HL-60/S4 treated with phorbol 12-myristate 13-acetate at 8.2 ng/mL for 4 days and 3 days (cell line): ENCODE results near the gene FANCC.

Experiments
- in situ Hi-C: fragments of 300-500 bp; cut with MboI; formaldehyde crosslinking; loops from 2 replicates; pipeline ENCODE4 v1.15.0; 2022; ENCODE audit warnings: low sequenced_read_pairs

Gene FANCC

DNA sequence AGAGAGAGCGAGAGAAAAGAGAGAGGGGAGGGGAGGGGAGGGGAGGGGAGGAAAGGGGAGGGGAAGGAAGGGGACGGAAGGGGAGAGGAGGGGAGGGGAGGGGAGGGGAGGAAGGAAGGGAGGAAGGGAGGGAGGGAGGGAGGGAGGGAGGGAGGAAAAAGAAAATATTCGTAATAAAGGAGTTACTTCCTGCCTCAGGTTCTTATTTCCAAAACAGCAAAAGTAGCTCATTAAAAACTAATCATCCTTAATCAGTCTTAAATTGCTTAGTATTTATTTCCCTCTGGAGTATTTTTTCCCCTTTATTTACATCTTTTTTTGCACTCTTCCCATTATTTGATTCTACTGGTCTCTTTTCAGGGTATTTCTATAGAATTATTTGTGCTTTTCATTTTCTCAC lies 162.3 kb downstream of the FANCC start:
- in situ Hi-C loops: no loop called here

DNA sequence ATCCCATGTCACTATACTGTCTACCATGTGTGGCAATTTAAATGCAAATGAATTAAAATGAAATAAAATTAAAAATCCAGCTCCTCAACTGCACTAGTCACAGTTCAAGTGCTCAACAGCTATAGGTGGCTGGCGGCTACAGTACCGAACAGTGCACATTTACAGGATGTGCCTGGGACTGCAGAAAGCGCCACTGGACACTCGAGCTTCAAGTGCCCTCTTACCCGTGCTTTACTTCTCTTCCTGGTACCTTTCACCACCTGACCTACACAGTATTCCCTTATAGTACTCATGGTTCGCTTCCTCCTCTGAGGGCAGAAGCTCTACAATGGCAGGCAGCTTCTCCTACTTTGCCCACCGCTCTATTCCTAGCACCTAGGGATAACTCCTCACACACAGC lies 166.6 kb downstream of the FANCC start:
- in situ Hi-C loops: no loop called here

DNA sequence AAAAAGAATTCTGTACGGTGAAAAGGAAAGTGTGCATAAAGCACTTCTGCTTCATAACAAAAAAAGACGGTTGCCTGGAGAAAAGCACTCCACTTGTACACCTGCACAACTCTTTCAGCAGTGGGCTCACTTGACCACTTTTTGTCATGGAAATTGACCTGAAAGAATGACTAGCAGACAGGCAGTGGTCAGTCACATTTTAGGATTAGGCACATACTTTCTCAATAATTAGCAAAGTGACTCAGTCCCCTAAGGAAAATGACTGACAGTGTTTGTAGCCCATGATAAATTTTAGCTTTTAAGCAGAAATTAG lies 169.3 kb downstream of the FANCC start:
- in situ Hi-C loops: no loop called here

DNA sequence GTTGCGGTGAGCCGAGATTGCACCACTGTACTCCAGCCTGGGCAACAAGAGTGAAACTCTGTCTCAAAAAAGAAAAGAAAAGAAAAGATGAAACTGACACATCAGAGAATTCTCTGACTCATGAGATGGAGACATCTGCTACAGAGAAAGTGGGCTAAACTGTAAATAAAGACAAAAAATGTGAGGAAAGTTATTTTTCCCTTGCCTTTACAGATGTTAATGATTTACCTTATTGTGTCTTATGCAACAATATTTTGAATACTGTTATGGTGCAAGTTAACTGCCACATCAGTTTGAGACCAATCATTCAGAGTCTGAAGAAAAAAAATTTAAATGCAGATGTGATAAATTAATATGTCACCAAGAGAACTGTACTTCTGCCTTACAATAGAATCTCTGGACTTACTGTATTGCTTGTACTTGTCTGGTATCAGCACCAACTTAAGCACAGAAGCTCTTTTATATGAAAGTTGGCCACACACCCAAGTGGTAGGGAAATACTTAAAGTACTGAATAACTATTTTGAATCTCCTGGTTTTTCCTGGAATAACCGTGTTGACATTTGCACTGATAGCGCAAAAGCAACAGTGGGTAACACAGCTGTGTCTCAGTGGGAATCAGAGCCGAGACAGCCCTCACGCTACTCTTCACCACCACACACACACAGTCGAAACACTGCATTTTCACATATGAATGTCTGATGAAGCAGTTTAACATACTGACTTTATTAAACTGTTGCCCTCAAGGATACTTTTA lies 169.9 kb downstream of the FANCC start:
- in situ Hi-C loops: no loop called here

DNA sequence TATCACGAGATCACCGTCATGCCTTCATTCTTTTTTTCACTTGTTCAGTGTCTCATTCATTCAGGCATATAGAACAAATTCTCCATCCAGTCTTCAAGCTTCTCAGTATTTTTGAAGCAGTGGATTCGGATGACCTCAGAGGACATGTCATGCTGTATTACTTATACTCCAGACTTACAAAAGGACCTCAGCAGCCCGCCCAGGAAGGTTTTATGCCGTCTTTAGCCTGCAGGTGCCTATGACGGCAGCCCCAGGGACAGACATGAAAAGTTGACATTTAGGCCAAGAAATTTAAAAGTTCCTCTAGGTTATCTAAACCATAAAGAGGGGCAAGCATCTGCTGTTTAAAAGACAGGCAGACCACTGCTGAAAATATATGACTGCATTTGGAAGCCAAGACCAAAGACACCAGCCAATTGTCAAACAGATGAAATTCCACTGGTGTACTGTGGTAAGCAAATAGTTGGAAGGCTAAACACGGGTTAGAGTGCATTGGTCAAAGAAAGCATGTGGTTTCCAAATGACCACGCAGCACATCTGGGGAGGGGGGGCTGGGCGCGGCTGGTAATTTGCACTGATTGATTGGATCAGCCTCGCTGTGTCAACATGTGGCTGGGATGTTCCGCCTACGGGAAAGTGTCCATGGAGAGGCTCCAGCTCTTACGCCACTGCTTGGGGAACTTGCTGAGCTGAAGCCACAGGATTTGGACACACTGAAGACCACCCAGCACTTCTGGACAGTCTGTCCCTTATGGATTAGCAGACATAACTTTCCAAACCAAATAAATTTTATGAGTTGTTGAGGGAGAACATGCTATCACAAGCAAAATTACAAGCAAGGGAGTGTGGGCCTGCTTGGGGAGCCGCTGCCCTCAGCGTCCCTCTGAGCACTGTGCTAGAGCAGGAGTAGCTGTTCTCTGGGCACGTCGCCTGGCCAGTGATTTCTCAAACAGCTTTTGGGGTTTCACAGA lies 173.6 kb downstream of the FANCC start:
- in situ Hi-C loops: no loop called here

DNA sequence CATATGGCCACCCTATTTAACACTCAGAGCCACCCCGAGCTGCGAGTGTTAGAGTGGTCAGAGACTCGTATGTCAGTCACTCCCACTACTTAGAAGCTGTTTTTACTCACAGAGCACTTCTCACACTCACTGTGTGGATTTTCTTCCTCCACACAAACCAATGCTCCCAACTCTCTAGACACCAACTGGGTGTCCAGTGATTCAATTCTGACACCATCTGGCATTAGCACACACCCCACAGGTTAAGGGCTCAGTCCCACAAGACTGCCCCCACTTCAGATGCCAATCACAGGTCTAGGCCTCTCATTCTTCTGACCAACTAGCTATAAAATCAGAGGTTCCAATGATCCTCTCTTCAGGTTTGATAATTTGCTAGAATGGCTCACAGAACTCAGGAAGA lies 174.8 kb downstream of the FANCC start:
- in situ Hi-C loops: no loop called here

DNA sequence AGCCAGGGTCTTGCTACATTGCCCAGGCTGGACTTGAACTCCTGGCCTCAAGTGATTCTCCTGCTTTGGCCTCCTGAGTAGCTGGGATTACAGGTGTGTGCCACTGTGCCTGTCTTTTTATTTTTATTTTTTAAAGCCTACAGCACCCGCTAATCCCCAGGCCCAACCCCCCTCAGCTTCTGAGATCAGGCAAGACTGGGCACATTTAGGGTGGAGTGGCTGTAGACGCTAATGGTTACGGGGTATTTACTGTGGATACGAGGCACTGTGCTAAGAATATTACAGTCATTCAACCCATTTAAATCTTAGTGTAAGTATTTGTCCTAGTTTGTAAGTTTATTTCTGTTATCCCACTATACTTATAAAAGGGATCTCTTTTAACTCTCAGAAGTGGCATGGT lies 175.2 kb downstream of the FANCC start:
- in situ Hi-C loops: no loop called here

DNA sequence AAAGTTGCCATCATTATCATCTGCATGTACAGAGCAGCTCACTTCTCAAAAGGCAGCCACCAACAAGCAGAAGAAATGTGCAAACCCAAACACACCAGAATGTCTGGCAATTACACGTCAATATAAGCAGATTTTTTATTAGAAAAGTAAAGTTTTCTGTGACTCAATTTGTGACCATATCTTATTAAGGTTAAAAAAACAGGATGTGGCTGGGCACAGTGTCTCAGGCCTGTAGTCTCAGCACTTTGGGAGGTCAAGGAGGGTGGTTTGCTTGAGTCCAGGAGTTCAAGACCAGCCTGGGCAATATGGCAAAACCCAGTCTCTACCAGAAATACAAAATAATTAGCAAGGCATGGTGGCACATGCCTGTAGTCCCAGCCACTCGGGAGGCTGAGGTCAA lies 176.7 kb downstream of the FANCC start:
- in situ Hi-C loops: no loop called here

DNA sequence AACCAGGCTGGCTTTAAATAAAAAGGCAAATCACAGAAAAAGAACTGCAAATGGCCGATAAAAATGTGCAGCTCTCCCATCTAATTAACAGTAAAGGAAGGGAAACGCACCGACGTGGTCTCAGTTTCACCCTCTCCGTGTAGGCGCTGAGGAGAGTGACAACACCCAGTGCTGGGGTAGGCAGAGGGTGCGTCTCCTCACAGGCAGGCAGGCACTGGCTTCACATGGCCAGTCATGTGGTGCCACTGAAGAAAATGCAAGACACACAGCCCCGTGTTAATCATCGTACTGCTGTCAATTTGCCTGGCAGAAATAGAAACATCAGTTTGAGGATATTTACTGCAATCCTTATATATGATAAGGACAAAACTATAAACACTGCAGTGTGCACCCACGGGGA lies 178.4 kb downstream of the FANCC start:
- in situ Hi-C loops: loop anchor here (10.0 kb wide), 1 partner anchor 454 kb away; no protein-coding TSS in a partner anchor

DNA sequence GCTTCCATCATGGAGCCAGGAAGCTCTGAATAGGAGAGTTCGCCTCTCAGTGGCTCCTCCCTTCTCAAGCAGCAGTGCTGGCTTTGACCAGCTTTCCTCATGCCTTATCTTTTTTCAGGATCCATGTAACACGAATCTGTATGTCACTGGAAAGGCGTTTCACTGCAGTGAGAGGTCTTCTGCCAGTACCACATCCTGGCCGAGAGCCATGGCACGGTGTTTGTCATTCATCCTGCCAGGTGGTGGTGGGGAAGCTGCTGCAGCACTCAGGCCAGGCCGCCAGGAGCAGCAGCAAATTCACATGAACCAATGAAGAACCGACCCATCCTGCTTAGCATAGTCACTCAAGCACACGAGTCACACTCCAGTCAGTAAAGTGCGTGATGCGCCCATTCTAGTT lies 179.0 kb downstream of the FANCC start:
- in situ Hi-C loops: loop anchor here (10.0 kb wide), 1 partner anchor 454 kb away; no protein-coding TSS in a partner anchor

DNA sequence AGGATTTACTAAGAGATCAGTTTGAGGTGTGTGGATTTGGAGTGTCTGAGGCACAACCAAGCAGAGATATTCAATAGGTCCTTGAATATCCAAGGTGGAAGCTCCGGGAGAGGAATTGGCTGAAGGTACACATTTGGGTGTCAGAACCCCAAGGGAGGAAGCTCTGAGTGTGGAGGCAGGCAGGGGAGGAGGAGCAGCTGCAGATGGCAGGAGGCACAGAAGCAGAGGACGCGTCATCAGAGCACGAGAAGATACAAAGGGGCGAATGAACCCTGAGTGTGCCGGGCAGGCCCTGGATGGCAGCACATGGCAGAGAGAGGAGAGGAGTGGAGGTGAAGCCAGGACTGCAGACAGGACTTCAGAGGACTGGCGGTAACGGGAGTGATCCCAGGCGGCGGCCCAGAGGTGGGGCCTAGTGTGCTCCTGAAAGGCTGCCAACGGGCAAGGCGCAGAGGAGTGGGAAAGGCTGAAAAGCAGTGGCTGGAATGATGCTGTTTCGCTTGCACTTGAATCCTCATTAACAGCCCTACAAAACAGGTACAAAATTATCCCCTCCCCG lies 179.8 kb downstream of the FANCC start:
- in situ Hi-C loops: loop anchor here (10.0 kb wide), 1 partner anchor 453 kb away; no protein-coding TSS in a partner anchor

DNA sequence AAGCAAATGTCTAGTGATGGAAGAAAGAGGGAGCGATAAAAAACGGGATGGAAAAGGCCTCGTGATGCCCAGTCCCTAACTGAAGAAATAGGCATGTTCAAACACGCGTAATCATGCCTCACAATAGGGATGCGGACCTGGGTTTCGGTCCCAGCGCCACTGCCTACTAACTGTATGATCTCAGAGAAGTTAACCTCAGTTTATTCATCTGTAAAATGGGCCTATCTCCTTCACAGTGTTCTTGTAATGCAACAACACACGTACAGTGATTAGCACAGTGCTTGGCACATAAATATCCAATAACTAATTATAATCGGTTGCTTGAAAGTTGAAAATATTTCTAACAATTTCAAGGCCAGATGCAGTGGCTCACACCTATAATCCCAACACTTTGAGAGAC lies 181.8 kb downstream of the FANCC start:
- in situ Hi-C loops: loop anchor here (10.0 kb wide), 1 partner anchor 451 kb away; no protein-coding TSS in a partner anchor

DNA sequence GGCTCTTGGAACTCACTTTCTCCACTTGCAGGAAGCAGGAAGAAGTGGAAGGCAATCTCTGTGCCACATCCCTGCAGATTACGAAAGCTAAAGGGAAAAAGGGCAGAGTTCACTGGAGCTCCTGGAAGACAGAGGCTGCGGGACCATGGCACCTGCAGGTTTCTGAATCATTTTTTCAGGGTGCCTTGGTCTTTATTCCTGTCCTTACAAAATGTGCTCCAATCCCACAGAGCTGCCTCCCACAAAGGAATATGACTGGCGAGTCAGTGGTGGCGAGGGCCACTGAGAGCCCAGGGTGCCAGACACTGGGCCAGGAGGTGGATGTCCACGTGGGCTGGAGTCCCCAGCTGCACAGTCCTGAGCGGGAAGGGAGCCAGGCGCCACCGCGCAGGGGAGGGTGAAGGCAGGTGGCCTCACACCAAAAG lies 183.0 kb downstream of the FANCC start:
- in situ Hi-C loops: loop anchor here (10.0 kb wide), 1 partner anchor 450 kb away; no protein-coding TSS in a partner anchor

DNA sequence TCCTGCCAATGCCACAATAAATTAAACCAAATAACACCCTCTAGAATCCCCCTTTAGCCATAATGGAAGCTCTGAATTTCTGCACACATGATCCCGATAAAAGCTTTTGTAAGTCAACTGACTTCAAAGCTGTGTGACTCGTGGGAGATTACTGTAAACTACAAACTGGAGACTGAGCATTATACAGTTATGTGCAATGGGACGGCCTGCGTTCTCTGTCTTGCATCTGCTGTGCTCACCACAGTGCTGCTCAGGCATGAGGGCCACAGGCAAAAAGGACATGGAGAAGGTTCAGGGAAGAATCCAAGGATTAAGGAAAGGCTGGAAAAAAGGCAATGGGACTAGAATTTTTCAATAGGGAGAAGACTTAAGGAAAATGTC lies 184.2 kb downstream of the FANCC start:
- in situ Hi-C loops: loop anchor here (10.0 kb wide), 1 partner anchor 449 kb away; no protein-coding TSS in a partner anchor

DNA sequence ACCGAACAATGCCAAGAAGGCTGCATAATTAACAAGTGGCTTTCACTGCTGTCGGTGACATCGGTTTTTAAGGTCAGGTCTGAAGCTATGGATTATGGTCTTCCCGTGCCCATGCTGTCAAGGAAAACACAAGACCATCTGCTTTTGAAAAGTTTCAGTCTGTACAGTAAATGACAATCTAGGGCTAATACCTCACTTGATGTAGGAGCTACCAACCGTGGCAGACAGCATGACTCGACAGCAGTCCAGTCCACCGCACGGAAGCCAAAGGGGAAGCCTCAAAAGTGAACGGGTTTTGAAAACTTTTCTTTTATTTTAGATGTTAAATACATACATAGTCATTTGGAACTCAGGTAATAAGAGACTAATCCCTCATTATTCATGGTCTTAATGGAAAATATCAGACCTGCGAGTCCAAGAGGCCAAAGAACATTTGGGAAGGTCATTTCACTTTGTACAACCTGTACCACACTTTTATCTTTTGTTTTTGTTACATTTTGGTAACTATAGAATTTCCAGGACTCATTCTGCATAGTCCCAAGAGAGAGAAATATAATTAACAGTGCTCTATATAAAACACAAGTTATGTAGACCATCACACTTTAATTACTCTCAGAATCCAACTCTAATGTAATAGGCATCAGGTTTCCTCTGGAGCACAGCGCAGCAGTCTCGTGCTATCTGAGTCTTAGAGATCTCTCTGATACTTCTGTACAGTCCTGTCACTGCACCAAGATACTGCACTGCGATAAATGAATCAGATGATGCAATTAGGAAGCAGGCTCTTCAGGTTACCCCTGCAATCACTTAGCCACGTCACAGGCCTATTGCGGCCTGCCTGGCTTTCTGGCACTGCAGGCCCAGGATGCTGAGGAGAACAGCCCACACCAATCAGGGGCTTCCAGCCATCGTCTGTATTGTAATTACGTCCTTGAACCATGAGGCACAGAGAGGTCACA lies 184.9 kb downstream of the FANCC start:
- in situ Hi-C loops: loop anchor here (10.0 kb wide), 1 partner anchor 448 kb away; no protein-coding TSS in a partner anchor

DNA sequence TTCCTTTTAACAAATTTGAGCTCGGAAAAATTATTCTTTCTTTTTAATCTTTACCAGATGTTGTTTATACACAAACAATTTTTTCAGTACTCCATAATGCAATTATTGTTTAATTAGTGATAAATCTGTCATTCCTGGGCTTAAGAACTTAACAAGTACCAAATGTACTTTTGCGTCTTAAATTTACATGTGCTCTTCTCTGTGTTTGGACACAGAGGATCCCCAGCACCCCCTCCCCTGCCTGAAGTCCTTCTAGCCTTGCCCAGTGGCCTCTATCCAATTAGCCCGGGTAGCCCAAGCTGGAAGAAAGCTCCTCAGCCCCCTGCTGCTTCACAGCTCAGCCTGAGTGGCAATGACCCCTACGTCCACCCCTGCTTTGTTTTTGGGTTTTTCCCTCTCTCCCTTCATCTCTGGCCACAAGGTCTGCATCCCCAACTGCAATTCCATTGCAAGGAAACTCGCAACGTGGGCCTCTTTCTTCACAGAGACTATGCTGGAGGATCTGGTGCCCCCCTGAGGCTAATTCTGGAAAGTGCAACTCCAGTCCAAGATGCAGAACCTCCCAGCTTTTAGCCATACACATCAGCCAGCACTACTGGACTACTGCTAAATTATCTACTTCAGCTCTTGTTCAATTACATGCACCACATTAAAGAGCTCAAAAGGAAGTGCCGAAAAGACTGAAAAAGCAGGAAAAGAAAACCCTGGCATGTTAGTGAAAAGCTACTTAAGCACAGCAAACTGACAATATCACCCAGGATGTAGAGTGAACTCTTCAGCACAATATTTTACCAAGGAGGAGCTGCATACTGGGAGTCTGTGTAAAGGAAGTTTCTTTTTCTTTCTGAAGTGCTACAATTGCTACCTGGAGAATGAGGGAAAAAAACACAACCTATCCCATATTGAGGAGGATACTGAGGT lies 186.2 kb downstream of the FANCC start:
- in situ Hi-C loops: loop anchor here (10.0 kb wide), 1 partner anchor 446 kb away; no protein-coding TSS in a partner anchor

DNA sequence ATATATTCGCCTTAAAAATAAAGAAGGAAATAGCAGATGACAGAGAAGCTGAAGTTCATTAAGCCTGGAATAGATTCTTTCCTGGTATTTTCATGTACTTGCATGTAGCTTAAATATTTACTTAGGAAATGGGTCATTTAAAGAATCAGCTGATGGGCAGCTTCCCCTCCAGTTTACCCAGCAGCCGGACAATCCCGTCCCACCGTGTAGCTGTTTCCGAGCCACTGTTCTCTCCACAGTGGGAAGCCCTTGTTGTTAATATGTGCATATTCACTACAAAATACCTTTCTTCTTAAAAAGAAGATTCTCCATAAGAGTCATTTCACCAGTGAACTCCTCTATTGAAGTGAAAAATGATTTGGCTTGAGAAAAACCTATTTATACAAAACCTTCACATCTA lies 187.0 kb downstream of the FANCC start:
- in situ Hi-C loops: loop anchor here (10.0 kb wide), 1 partner anchor 446 kb away; no protein-coding TSS in a partner anchor

DNA sequence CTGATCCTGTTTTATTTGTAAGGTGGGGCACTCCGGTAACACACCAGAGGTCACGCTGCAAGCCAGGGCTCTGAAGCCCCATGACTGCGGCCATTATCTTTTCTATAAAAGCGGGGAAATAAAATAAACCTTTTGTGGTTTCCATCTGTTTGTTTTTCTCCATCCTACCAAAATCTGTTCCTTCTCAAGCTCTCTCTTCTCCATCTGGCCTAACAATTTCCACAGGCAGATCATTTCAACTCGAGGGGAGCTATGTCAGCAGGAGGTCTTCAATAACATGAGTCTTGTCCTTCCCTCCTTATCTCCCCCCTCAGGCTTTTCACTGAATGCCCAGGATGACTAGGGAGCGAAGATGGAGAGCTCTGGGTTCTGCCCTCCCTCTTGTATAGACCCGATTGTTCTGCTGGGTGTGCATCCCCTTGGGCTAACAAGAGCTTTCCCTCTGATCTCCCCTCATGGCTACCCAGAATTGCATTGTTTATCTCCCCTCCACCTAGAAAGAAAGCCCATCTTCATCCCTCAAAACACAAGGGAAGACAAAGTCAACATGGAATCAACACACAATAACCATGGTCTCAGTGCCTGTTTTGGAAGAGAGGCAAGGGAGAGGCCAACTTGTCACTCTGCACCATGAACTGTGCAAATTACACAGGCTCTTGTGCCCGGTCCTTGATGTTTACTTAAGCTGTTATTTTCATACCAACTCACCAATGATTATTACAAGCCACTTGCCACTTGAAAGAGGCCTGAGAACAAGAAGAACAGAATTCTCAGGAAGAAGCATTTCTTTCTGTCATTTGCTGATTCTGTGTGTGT lies 187.8 kb downstream of the FANCC start:
- in situ Hi-C loops: loop anchor here (10.0 kb wide), 2 partner anchors 345 to 445 kb away; no protein-coding TSS in a partner anchor
